SU-DHL-6 (cell line): Measurements from ENCODE around the gene NAT16.

Experiments
- H2AFZ ChIP-seq: fragments of 200-600 bp; sonication (generic); 2 replicates; pipeline ENCODE4 v1.6.1; 2014; ENCODE audit warnings: low read depth, mild to moderate bottlenecking, moderate library complexity, mixed read lengths, antibody characterized with exemption, low read length; ENCODE audit not compliant: severe bottlenecking
- H3F3A ChIP-seq: fragments of 200-600 bp; shearing (Covaris generic); 2 replicates; pipeline ENCODE4 v1.6.0; 2016; ENCODE audit warnings: antibody characterized with exemption, mild to moderate bottlenecking; ENCODE audit not compliant: insufficient read depth
- H3K27ac ChIP-seq: fragments of 200-600 bp; sonication (generic); 2 replicates; pipeline ENCODE4 v1.5.1; 2016; ENCODE audit warnings: low read depth, mild to moderate bottlenecking, low read length, moderate library complexity, mixed read lengths
- H3K27me3 ChIP-seq: fragments of 200-600 bp; sonication (generic), shearing (Covaris generic); 2 replicates; pipeline ENCODE4 v1.6.0; 2014; ENCODE audit warnings: mild to moderate bottlenecking, low read length
- H3K36me3 ChIP-seq: fragments of 200-600 bp; sonication (generic); 2 replicates; pipeline ENCODE4 v1.6.1; 2014; ENCODE audit warnings: mild to moderate bottlenecking, low read length, mixed read lengths
- H3K4me2 ChIP-seq: fragments of 300-600, 200-600 bp; shearing (Covaris generic), sonication (generic); 2 replicates; pipeline ENCODE4 v1.6.0; 2014; ENCODE audit warnings: low read length, low read depth, mild to moderate bottlenecking; ENCODE audit not compliant: poor library complexity, severe bottlenecking
- H3K4me3 ChIP-seq: fragments of 200-600 bp; sonication (generic); 2 replicates; pipeline ENCODE4 v1.5.1; 2014; ENCODE audit warnings: antibody characterized with exemption, low read length, mild to moderate bottlenecking, mixed read lengths; ENCODE audit not compliant: insufficient read depth, poor library complexity, severe bottlenecking
- H3K79me2 ChIP-seq: fragments of 200-600 bp; sonication (generic); 2 replicates; pipeline ENCODE4 v1.6.1; 2014; ENCODE audit warnings: mild to moderate bottlenecking, low read length, moderate library complexity; ENCODE audit not compliant: insufficient read depth
- H3K9ac ChIP-seq: fragments of 200-600 bp; sonication (generic); 2 replicates; pipeline ENCODE4 v1.7.0; 2014; ENCODE audit warnings: mild to moderate bottlenecking, low read length
- H3K9me2 ChIP-seq: fragments of 200-600 bp; sonication (generic); replicated peaks from 2 replicates; pipeline ENCODE4 v1.6.1; 2014; ENCODE audit warnings: low read length; ENCODE audit not compliant: insufficient read depth
- H3K9me3 ChIP-seq: fragments of 200-600 bp; sonication (generic); 2 replicates; pipeline ENCODE4 v1.6.1; 2014; ENCODE audit warnings: low read length, mixed read lengths; ENCODE audit not compliant: insufficient read depth
- H4K20me1 ChIP-seq: fragments of 200-600 bp; sonication (generic); 2 replicates; pipeline ENCODE4 v1.6.1; 2014; ENCODE audit warnings: low read depth, mild to moderate bottlenecking, antibody characterized with exemption, low read length, moderate library complexity, mixed read lengths
- CTCF ChIP-seq: fragments of 200-600 bp; sonication (generic); IDR thresholded peaks from one replicate; pipeline ENCODE4 v1.5.1; 2017; ENCODE audit warnings: antibody characterized with exemption, mild to moderate bottlenecking, low read length, moderate library complexity; ENCODE audit not compliant: insufficient read depth, poor library complexity, severe bottlenecking
- EZH2phosphoT487 ChIP-seq: fragments of 200-600 bp; sonication (generic), shearing (Covaris generic); conservative IDR thresholded peaks from 2 replicates; pipeline ENCODE4 v1.6.1; 2018; ENCODE audit warnings: mild to moderate bottlenecking, antibody characterized with exemption, low read length, moderate library complexity, mixed read lengths

NAT16 gene

GRCh38 chr7:101171442-101171837 is 8.7 kb downstream of the NAT16 start:
- H4K20me1 ChIP-seq = no peaks in the 10 kb centered on the region
- no peak overlapping the region for H3K4me2 ChIP-seq
- no peak for TF ChIP-seq CTCF
- TF ChIP-seq EZH2phosphoT487 = no peak
- H3K36me3 ChIP-seq = no peaks in the 10 kb centered on the region
- H3K9me3 ChIP-seq = no peaks in the 10 kb centered on the region
- no peak overlapping the region for H3K4me3 ChIP-seq
- H3F3A ChIP-seq = no peaks in the 10 kb centered on the region
- H3K27me3 ChIP-seq = no peaks in the 10 kb centered on the region
- no peaks in the 10 kb centered on the region for H3K79me2 ChIP-seq
- no peak overlapping the region for H3K9ac ChIP-seq
- no peaks in the 10 kb centered on the region for H3K9me2 ChIP-seq
- H3K27ac ChIP-seq = no peak overlapping the region
- H2AFZ ChIP-seq = no peak overlapping the region

GRCh38 chr7:101170617-101171441 is 9.3 kb downstream of the NAT16 start:
- Histone ChIP-seq H3K9me2 (no peaks in the 10 kb centered on the region), H3K79me2 (no peaks in the 10 kb centered on the region), H3K4me2 (no peak overlapping the region), H4K20me1 (no peaks in the 10 kb centered on the region), H3K27me3 (no peaks in the 10 kb centered on the region), H3K9me3 (no peaks in the 10 kb centered on the region), H3K4me3 (no peak overlapping the region), H2AFZ (no peak overlapping the region), H3K9ac (no peak overlapping the region), H3K36me3 (no peaks in the 10 kb centered on the region), H3K27ac (no peak overlapping the region), H3F3A (no peaks in the 10 kb centered on the region)
- TF ChIP-seq CTCF (no peak), EZH2phosphoT487 (no peak)

- H2AFZ ChIP-seq = no peak overlapping the region
- no peaks in the 10 kb centered on the region for H3K9me3 ChIP-seq
- no peak overlapping the region for H3K4me3 ChIP-seq
- no peaks in the 10 kb centered on the region for H4K20me1 ChIP-seq
- no peak for TF ChIP-seq EZH2phosphoT487
- peak; percentile 94 for TF ChIP-seq CTCF
- H3K9me2 ChIP-seq = no peaks in the 10 kb centered on the region
- H3K27ac ChIP-seq = no peak overlapping the region
- no peaks in the 10 kb centered on the region for H3F3A ChIP-seq
- H3K4me2 ChIP-seq = peak overlapping the region; percentile 9
- no peaks in the 10 kb centered on the region for H3K36me3 ChIP-seq
- no peaks in the 10 kb centered on the region for H3K79me2 ChIP-seq
- H3K9ac ChIP-seq = no peak overlapping the region
- no peaks in the 10 kb centered on the region for H3K27me3 ChIP-seq
These were observed 10.1 kb downstream of the NAT16 start for GRCh38 chr7:101169838-101170551.
